VCaP (cell line): ENCODE results near the gene TARBP1.

ENCODE experiments used
- H3K27ac ChIP-seq: fragments of 450-650 bp; 2 replicates; pipeline ENCODE4 v1.5.1; 2017
- TF ChIP-seq, protein P1 (sequence below): fragments of 450-650 bp; conservative IDR thresholded peaks from 2 replicates; pipeline ENCODE4 v1.5.1; 2017; ENCODE audit warnings: mild to moderate bottlenecking, moderate library complexity

TARBP1 gene

DNA sequence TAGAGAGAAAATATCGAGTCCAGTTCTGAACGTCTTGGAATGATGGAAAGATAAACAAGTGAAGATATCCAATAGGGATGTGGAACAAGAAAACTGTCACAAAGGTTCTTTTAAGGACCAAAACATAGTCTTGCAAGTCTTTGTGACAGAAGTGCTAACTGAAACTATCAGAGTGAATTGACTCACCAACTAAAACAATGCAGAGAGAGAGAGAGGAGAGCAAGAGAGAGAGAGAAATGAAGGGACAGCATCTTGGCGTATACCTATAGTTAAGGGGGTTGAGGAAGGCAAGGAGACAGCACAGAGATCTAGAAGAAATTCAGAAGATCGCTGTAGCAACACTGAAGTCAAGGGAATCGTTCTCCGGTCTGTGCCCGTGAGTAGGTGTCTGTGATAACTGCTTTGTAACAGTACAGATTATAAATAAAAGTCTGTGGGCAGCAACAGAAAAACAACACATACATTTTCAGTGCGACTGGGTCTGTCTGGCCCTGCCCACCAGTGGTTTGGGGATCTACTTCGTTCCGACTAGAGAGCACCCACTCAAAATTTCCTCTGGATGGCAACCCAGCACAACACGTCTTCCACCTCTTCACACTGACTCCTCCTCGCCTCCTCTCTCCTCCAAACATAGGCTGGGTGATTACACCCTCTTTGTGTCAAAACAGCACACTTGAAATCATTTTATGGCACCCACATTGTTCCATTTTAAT lies 110.5 kb downstream of the TARBP1 start:
- no peak overlapping the region for H3K27ac ChIP-seq
- TF ChIP-seq, protein P1, sequence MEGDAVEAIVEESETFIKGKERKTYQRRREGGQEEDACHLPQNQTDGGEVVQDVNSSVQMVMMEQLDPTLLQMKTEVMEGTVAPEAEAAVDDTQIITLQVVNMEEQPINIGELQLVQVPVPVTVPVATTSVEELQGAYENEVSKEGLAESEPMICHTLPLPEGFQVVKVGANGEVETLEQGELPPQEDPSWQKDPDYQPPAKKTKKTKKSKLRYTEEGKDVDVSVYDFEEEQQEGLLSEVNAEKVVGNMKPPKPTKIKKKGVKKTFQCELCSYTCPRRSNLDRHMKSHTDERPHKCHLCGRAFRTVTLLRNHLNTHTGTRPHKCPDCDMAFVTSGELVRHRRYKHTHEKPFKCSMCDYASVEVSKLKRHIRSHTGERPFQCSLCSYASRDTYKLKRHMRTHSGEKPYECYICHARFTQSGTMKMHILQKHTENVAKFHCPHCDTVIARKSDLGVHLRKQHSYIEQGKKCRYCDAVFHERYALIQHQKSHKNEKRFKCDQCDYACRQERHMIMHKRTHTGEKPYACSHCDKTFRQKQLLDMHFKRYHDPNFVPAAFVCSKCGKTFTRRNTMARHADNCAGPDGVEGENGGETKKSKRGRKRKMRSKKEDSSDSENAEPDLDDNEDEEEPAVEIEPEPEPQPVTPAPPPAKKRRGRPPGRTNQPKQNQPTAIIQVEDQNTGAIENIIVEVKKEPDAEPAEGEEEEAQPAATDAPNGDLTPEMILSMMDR, result no peak

DNA sequence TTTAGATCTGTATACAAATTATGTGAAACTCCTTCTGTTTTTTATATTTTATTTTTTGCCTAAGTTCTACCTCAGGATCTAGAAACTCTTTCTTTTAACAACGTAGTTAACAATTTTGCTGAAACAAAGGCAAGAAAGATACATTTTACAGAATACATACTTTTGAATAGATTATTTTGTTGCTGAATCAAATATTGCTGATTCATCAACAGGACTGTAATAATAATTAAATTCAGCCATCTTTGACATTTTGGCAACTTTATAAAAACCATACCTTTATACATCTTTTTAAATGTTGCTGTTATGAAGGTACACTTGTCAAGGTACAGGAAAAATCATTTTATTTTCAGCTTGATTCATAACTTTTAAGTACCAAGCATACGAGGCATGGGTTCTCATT lies 116.4 kb downstream of the TARBP1 start:
- TF ChIP-seq, protein P1, result no peak
- H3K27ac ChIP-seq, result no peak overlapping the region

DNA sequence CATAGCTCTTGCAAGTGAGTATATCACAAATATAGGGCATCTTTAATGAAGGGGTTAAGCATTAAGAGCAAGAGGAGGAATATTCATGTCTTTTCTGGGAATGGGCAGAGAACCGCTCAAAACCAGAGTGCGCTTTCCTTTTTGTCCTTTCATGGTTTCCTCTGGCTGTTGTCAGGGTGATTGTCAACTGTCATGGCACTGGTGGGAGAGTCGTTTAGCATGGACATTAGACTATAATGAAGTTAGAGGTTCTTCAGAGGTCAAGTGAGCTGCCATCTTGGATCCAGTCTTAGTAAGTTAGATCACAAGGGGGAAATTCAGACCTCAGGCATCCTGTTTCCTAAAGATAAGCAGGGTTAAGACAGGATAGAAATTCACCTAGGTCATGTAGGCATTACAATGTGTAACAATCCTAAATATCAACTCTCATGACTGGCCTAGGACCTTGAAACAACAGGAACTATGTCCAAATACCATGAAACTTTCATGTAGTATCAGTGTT lies 117.8 kb downstream of the TARBP1 start:
- TF ChIP-seq, protein P1, result no peak
- no peak overlapping the region for H3K27ac ChIP-seq

DNA sequence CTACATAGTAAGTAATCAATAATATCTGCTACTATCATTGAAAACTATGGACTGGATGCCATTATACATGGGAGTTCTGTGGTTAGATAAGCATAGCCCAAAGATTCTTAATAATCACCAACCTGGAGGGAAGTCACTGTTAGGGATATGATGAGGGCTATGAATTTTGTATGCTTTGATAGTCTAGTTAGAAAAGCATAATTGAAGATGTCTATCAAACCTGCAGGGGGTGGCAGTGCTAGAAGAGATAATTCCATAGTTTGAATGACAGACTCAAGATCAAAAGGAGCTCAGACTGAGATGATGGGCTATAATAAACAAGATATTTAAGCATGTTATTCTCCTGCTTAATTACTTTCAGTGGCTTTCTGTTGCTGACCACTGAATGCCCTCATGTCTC lies 121.1 kb downstream of the TARBP1 start:
- TF ChIP-seq, protein P1, result no peak
- H3K27ac ChIP-seq, result peak overlapping the region; percentile 66; the same call in 1 of the 2 replicates

DNA sequence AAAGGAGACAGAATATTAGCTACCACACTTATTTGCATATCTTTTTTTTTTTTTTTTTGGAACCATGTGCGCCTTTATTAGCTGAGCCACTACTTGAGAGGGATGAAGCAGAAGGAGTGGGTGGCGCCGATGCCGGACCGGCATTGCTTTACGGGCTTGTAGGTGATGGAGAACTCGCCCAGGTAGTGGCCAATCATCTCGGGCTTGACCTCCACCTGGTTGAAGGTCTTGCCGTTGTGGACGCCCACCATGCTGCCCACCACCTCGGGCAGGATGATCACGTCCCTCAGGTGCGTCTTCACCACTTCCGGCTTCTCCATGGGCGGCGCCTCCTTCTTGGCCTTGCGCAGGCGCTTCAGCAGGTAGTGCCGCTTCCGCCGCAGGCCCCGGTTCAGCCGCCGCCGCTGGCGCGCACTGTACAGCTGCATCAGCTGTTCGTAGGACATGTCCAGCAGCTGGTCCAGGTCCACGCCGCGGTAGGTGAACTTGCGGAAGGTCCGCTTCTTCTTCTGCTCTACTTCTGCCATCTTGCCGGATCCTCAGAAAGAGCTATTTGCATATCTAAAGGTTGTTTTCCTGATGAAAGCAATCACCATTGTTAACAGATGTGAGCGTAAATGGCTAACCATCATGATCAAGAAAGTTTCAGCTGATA lies 122.2 kb downstream of the TARBP1 start:
- peak overlapping the region; percentile 66 for H3K27ac ChIP-seq

DNA sequence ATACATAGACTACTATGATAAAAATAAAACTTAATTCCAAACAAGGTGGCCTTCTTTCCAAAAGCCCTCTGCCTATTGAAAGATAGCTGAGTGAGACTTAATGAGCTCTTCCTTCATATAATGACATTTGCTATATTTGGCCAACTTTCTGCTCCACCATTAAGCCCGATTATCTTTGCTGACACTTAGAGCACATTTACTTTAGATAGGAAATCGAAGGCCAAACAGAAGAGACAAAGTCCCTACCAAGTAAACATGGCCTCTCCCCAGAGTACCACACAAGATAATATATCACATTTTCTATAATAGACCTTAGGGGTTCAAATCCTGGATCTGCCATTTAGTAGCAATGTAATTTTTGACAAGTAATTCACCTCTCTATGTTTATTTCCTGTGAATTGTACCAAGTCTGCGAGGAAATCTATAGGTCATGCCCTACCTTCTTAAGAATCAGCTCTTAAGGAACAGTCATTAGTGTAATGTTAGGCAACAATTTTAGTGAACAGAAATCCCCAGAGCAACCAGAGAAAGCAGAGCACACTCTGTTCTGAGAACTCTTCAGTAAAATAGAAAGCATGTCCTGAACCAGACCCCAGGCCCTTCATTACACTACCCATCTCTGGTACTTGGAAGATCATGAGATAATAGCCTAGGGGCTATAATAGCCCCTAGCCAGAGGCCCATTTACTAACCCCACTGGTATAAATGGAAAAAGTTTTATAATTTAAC lies 123.0 kb downstream of the TARBP1 start:
- TF ChIP-seq, protein P1, result no peak
- H3K27ac ChIP-seq, result peak overlapping the region; percentile 66

DNA sequence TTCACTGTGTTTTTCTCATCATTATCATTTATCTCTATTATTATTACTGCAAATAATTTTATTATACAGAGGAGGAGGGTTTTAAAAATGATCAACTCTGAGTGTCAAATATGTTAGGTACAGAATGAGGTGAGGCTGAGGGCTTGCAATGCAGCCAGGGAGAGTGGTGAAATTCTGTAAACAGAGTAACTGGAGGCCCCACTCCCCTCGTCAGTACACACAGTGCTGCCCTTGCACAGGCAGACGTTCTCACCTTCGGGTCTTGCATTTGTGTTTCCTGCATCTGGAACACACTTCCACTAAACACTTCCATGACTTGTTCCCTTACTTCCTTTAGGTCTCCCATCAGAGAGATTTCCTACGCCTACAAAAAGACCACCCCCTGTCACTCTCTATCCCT lies 130.0 kb downstream of the TARBP1 start:
- TF ChIP-seq, protein P1, result no peak
- no peak overlapping the region for H3K27ac ChIP-seq
